Measurements from ENCODE around the gene FBXL16.

GRCh38 chr16:708019-708418 lies 2.4 kb upstream of the FBXL16 start:
- TF ChIP-seq CTCF (IDR thresholded peaks at IDR 0.05) = no peak
- no peak for TF ChIP-seq POLR2A (IDR thresholded peaks at IDR 0.05)
